Measurements from ENCODE around the gene ORAI3.

- no peak for TF ChIP-seq CTCF (IDR thresholded peaks at IDR 0.05 in 2 of 3, conservative IDR thresholded peaks at IDR 0.05 in 1 of 3; ENCODE audit: borderline replicate concordance in 1 of 3, insufficient read depth in 1 of 3, low read depth in 2 of 3, low read length in 2 of 3)
- no peak for TF ChIP-seq EZH2 (IDR thresholded peaks at IDR 0.05)
- TF ChIP-seq CBX3 (IDR thresholded peaks at IDR 0.05; ENCODE audit: low read depth) = no peak
- TF ChIP-seq MAX (IDR thresholded peaks at IDR 0.05) = no peak
- TF ChIP-seq POLR2A (IDR thresholded peaks at IDR 0.05; ENCODE audit: borderline replicate concordance, extremely low read depth, insufficient read depth, insufficient read length) = no peak
- TF ChIP-seq RAD21 (IDR thresholded peaks at IDR 0.05; ENCODE audit: low read depth) = no peak
- no peak for TF ChIP-seq JUND (IDR thresholded peaks at IDR 0.05)
- TF ChIP-seq EGR1 (IDR thresholded peaks at IDR 0.05; ENCODE audit: low read depth) = no peak
- no peak for TF ChIP-seq POLR2AphosphoS5 (IDR thresholded peaks at IDR 0.05; ENCODE audit: low read depth, low read length)
- no peak for TF ChIP-seq SP1 (IDR thresholded peaks at IDR 0.05; ENCODE audit: low read depth)
- no peak for TF ChIP-seq SIN3A (IDR thresholded peaks at IDR 0.05; ENCODE audit: low read depth)
- TF ChIP-seq, protein P1, sequence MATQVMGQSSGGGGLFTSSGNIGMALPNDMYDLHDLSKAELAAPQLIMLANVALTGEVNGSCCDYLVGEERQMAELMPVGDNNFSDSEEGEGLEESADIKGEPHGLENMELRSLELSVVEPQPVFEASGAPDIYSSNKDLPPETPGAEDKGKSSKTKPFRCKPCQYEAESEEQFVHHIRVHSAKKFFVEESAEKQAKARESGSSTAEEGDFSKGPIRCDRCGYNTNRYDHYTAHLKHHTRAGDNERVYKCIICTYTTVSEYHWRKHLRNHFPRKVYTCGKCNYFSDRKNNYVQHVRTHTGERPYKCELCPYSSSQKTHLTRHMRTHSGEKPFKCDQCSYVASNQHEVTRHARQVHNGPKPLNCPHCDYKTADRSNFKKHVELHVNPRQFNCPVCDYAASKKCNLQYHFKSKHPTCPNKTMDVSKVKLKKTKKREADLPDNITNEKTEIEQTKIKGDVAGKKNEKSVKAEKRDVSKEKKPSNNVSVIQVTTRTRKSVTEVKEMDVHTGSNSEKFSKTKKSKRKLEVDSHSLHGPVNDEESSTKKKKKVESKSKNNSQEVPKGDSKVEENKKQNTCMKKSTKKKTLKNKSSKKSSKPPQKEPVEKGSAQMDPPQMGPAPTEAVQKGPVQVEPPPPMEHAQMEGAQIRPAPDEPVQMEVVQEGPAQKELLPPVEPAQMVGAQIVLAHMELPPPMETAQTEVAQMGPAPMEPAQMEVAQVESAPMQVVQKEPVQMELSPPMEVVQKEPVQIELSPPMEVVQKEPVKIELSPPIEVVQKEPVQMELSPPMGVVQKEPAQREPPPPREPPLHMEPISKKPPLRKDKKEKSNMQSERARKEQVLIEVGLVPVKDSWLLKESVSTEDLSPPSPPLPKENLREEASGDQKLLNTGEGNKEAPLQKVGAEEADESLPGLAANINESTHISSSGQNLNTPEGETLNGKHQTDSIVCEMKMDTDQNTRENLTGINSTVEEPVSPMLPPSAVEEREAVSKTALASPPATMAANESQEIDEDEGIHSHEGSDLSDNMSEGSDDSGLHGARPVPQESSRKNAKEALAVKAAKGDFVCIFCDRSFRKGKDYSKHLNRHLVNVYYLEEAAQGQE (IDR thresholded peaks at IDR 0.05; ENCODE audit: low read depth) = no peak
- no peak for TF ChIP-seq ZFX (IDR thresholded peaks at IDR 0.05)
Measured at GRCh38 chr16:30912794-30913412, 36.0 kb upstream of the ORAI3 start.
